ENCODE data around the gene PTF1A. TPM values are rescaled to one million over a fixed set of nuclear protein-coding genes. Genes with fewer than 3 reads are reported as not detected.

PTF1A gene
- total RNA-seq, 1 experiment from 2014 or later = not detected

- TF ChIP-seq, protein P1, sequence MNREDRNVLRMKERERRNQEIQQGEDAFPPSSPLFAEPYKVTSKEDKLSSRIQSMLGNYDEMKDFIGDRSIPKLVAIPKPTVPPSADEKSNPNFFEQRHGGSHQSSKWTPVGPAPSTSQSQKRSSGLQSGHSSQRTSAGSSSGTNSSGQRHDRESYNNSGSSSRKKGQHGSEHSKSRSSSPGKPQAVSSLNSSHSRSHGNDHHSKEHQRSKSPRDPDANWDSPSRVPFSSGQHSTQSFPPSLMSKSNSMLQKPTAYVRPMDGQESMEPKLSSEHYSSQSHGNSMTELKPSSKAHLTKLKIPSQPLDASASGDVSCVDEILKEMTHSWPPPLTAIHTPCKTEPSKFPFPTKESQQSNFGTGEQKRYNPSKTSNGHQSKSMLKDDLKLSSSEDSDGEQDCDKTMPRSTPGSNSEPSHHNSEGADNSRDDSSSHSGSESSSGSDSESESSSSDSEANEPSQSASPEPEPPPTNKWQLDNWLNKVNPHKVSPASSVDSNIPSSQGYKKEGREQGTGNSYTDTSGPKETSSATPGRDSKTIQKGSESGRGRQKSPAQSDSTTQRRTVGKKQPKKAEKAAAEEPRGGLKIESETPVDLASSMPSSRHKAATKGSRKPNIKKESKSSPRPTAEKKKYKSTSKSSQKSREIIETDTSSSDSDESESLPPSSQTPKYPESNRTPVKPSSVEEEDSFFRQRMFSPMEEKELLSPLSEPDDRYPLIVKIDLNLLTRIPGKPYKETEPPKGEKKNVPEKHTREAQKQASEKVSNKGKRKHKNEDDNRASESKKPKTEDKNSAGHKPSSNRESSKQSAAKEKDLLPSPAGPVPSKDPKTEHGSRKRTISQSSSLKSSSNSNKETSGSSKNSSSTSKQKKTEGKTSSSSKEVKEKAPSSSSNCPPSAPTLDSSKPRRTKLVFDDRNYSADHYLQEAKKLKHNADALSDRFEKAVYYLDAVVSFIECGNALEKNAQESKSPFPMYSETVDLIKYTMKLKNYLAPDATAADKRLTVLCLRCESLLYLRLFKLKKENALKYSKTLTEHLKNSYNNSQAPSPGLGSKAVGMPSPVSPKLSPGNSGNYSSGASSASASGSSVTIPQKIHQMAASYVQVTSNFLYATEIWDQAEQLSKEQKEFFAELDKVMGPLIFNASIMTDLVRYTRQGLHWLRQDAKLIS (CRISPR knock-in tag; IDR thresholded peaks at IDR 0.05; ENCODE audit: borderline replicate concordance) = no peak
- TF ChIP-seq, protein P2, sequence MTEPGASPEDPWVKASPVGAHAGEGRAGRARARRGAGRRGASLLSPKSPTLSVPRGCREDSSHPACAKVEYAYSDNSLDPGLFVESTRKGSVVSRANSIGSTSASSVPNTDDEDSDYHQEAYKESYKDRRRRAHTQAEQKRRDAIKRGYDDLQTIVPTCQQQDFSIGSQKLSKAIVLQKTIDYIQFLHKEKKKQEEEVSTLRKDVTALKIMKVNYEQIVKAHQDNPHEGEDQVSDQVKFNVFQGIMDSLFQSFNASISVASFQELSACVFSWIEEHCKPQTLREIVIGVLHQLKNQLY (CRISPR knock-in tag; IDR thresholded peaks at IDR 0.05) = no peak
- no peak for TF ChIP-seq NFE2L1 (CRISPR knock-in tag; IDR thresholded peaks at IDR 0.05)
- no peak for TF ChIP-seq RORB (CRISPR knock-in tag; IDR thresholded peaks at IDR 0.05)
Observed at GRCh38 chr10:23150091-23150490, 42.0 kb upstream of the PTF1A start (continued).

GRCh38 chr10:23150610-23151009 lies 41.5 kb upstream of the PTF1A start:
- POLR2A ChIA-PET = no interaction called here
- Mint-ChIP-seq H3K4me3 (no peak overlapping the region), H3K27me3 (ENCODE audit: low read depth) (no peaks in the 10 kb centered on the region), H3K27ac (no peak overlapping the region), H3K4me1 (no peaks in the 10 kb centered on the region), H3K36me3 (no peaks in the 10 kb centered on the region), H3K9me3 (no peaks in the 10 kb centered on the region)
- ATAC-seq (no peak), DNase-seq (ENCODE audit: low spot score) (no peak)
- CTCF ChIA-PET = no interaction called here
- TF ChIP-seq ARID4B (CRISPR knock-in tag; IDR thresholded peaks at IDR 0.05; ENCODE audit: borderline replicate concordance) (no peak), TP53 (CRISPR knock-in tag; IDR thresholded peaks at IDR 0.05) (no peak), FOXP1 (CRISPR knock-in tag; IDR thresholded peaks at IDR 0.05; ENCODE audit: borderline replicate concordance) (no peak), NR1H2 (CRISPR knock-in tag; IDR thresholded peaks at IDR 0.05) (no peak), CREM (CRISPR knock-in tag; IDR thresholded peaks at IDR 0.05) (no peak), ATF1 (CRISPR knock-in tag; IDR thresholded peaks at IDR 0.05) (no peak), TEAD1 (CRISPR knock-in tag; IDR thresholded peaks at IDR 0.05) (no peak), FOXJ3 (CRISPR knock-in tag; IDR thresholded peaks at IDR 0.05; ENCODE audit: borderline replicate concordance) (no peak), TCF7 (CRISPR knock-in tag; IDR thresholded peaks at IDR 0.05; ENCODE audit: low read depth) (no peak), ZBTB43 (CRISPR knock-in tag; IDR thresholded peaks at IDR 0.05) (no peak), ETV6 (CRISPR knock-in tag; IDR thresholded peaks at IDR 0.05) (no peak)
- TF ChIP-seq, protein P3, sequence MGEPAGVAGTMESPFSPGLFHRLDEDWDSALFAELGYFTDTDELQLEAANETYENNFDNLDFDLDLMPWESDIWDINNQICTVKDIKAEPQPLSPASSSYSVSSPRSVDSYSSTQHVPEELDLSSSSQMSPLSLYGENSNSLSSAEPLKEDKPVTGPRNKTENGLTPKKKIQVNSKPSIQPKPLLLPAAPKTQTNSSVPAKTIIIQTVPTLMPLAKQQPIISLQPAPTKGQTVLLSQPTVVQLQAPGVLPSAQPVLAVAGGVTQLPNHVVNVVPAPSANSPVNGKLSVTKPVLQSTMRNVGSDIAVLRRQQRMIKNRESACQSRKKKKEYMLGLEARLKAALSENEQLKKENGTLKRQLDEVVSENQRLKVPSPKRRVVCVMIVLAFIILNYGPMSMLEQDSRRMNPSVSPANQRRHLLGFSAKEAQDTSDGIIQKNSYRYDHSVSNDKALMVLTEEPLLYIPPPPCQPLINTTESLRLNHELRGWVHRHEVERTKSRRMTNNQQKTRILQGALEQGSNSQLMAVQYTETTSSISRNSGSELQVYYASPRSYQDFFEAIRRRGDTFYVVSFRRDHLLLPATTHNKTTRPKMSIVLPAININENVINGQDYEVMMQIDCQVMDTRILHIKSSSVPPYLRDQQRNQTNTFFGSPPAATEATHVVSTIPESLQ (CRISPR knock-in tag; IDR thresholded peaks at IDR 0.05) = no peak

Measured in WTC11 (cell line).